Stimulated activated CD8-positive, alpha-beta memory T cell treated with anti-CD3 and anti-CD28 coated beads, Interleukin-12 subunit alpha, Interleukin-12 subunit beta, amount 100 ng/mL, for 24 hours (primary cell): ENCODE results near the gene BAZ1B.
A peak's percentile ranks its signal among the peaks of the same experiment; 100 is the strongest.
"Not testable (repeated sequence)": the region's sequence is repeated elsewhere in the genome, so short reads cannot be mapped to it uniquely, and the experiment has no call there.

Experiments
- DNase-seq: peaks from one replicate; pipeline ENCODE4 v3.0.0-alpha.2; 2020; ENCODE audit errors: extremely low read depth

Gene BAZ1B

GRCh38 chr7:73522105-73522872 lies at the start of gene BAZ1B:
TSS of gene BAZ1B (minus strand) at chr7:73522293. CDS start at chr7:73521933, 360 bp downstream.
- peak; percentile 96 for DNase-seq

- no peak for DNase-seq
These were observed 48.9 kb upstream of the BAZ1B start for GRCh38 chr7:73570977-73571376.

DNA sequence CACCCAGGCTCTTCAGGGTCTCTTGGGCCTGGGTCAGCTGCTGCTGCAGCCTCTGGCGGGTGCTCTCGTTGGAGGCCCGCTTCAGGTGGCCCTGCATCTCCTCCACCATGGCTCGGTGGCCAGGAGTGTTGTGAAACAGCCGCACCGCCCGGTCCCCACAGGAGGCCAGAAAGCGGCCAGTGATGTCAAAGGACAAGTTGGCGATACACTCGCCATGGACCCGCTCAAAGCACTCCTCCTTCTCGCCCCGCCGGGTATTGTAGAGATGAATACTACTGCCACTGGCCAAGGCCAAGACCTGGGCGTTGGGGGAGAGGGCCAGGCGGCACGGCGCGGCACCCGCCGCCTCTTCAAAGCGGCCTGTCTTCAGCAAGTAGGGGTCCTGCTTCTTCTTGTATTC lies 48.4 kb upstream of the BAZ1B start:
- no peak for DNase-seq

DNA sequence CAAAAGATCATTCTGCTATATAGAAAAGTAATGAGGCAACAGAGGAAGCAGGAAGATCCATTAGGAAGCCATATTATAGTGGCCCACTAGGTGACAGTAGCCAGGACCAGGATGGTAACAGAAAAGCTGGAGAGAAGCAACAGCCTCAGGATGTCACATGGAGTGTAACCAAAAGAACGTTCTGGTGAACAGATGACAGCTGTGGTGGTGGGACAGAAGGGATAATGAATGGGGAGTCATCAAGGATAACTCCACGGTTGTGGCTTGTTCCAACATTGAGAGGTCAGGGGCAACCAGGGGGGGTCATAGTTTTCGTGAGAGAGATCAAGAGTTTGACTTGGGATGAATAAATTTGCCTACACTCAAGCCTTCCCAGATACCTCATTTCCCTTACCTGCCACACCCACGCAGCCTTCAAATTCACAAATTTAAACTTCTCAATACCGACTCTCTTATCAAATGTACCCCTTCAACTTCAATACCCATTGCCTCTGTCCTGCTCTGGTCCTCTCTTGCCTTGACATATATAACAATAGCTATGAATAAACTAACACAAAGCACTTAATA lies 47.0 kb upstream of the BAZ1B start:
- DNase-seq, result no peak

GRCh38 chr7:73567846-73568685 lies 46.0 kb upstream of the BAZ1B start:
- DNase-seq, result no peak

DNA sequence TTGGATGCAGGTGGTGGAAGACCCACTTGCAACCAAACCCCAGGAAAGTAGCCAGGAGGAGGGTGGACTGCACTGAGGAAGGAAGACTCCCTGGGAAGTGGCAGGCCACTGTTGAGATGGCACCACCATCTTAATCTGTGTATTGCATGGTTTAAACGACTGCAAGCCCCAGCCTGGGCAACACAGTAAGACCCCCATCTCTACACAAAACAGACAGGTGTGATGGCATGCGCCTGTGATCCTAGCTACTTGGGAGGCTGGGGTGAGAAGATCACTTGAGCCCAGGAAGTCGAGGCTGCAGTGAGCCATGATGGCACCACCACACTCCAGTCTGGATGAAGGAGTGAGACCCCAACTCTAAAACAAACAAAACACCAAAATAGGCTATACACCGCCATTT lies 45.0 kb upstream of the BAZ1B start:
- no peak for DNase-seq

DNA sequence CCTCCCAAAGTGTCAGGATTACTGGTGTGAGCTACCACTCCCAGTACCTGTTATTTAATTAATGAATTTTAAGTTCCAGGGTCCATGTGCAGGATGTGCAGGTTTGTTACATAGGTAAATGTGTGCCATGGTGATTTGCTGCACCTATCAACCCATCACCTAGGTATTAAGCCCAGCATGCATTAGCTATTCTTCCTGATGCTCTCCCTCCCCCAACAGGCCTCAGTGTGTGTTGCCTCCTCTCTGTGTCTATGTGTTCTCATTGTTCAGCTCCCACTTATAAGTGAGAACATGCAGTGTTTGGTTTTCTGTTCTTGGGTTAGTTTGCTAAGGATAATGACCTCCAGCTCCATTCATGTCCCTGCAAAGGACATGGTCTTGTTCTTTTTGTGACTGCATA lies 44.3 kb upstream of the BAZ1B start:
- DNase-seq, result not testable (repeated sequence)

DNA sequence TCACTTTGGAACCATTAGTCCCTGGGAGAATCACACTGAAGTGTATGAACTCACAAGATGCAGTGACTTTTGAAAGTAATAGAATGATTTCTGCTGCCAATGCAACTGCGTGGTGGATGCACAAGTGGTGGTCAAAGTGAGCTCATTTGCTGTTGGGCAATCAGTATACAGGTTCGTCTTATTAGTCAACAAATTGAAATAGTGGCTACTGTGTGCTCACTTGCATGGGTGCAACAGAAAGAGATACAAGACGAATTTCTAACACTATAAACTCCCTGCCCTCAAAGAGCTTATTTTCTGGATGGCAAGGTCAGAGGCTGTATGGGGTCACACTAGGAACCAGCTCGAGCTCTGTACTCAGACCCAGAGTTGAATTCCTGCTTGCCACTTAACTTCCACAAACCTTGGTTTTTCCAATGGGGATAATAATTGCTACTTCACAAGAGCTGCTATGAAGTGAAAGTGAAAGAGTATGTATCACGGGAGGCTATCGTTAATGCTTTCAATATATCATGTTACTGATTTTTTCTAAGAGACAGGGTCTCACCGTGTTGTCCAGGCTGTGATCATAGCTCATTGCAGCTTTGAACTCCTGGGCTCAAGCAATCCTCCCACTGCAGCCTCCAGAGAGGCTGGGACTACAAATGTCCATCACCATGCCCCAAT lies 43.7 kb upstream of the BAZ1B start:
- DNase-seq, result no peak

- no peak for DNase-seq
These were observed 38.2 kb upstream of the BAZ1B start for GRCh38 chr7:73560109-73560835.

DNA sequence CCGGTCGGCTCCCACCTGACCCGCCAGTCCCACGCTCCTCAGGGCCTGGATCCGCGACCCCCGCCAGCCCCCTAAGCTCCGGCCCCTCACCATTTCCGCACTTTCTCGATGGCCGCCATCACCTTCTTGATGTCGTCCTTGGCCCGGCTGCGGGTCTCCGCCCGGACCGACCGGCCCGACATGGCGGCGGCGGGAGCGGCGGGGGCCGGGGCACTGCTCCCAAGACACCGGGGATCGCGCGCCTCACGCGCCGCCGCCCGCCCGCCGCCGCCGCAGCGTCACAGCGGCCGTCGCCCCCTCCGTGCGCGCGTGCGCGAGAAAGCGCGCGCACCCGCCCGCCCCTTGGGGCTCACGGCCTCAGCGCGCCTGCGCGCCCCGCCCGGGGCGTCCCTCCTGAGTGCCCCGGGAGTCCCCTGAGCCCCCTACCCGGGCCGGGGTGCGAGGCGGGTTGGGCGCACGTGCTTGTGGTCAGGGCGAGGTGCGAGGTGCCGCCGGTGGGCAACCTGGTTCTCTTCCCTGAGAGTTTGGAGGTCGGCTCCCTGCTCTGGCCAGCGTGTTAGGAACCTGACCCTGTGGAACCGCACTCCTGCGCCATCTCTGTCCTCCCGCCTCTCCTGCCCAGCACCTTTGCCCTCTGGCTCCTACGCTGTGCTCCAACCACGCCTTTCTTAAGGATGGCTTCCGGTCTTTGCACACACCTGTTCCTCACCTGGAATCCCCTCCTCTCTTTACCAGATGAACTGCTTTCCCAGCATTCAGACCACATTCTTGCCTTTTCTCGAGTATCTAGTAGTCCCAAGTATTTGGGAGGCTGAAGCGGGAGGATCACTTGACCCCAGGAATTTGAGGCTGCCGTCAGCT lies 35.5 kb upstream of the BAZ1B start, which contains the start of gene BCL7B:
Gene BCL7B, minus strand, starts transcription at position 294 of the 861 bp plus-strand sequence. Its CDS starts 112 bp downstream, at position 182.
- DNase-seq, result peak; percentile 35

- peak; percentile 78 for DNase-seq
These were observed 35.0 kb upstream of the BAZ1B start for GRCh38 chr7:73557108-73557396.

DNA sequence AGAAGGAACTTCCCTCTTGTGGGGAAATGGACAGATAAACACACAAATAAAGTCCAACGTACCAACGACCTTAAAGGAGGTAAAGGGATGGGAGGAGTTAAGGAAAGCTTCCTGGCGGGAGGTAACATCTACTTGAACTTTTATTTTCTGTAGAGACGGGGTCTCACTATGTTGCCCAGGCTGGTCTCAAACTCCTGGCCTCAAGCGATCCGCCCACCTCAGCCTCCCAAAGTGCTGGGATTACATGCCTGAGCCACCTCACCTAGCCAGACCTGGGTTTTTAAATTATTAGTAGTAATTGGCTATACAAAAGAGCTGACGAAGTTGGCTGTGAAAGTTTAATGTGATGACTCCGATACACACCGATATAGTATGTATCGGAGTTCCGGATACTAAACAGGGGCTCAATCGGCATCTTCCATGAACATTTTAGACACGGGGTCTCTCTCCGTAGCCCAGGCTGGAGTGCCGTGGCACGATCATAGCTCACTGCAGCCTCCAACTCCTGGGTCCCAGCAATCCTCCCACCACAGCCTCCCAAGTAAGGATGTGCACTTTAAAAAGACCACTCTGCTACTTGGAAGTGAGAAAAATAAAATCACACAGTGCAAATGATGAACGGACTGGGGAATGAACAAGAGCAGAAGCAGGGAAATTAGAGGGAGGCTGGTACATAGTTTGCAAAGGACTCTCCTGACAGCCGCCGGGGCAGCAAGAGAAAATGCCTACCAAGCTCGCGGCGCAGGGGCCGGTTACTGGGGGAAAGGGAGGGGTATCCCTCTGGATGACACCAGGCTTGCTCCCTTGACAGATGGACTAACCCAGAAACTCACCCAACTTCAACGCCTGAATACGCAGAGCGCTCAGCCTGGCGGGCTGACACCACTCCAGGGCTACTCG lies 34.4 kb upstream of the BAZ1B start:
- DNase-seq, result no peak

GRCh38 chr7:73555411-73555982 lies 33.4 kb upstream of the BAZ1B start:
- DNase-seq, result no peak

DNA sequence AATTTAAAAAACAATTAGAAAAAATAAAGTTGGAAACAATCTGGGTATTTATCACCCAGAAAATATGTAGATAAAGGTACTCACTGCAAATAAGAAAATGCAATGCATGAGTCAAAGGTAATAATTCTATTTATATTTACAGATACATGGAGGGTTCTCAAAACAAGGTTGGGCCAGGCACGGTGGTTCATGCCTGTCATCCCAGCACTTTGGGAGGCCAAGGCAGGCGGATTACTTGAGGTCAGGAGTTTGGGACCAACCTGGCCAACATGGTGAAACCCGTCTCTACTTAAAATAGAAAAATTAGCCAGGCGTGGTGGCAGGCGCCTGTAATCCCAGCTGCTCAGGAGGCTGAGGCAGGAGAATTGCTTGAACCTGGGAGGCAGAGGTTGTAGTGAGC lies 28.0 kb upstream of the BAZ1B start:
- not testable (repeated sequence) for DNase-seq

GRCh38 chr7:73549176-73549575 lies 27.1 kb upstream of the BAZ1B start:
- no peak for DNase-seq

DNA sequence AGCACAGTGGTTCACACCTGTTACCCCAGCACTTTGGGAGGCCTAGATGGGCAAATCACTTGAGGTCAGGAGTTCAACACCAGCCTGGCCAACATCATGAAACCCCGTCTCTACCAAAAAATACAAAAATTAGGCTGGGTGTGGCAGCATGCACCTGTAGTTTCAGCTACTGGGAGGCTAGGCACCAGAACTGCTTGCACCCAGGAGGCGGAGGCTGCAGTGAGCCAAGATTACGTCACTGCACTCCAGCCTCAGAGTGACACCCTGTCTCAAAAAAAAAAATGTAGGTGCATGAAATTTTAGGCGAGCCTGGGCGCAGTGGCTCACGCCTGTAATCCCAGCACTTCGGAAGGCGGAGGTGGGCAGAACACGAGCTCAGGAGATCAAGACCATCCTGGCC lies 25.7 kb upstream of the BAZ1B start:
- DNase-seq, result no peak

DNA sequence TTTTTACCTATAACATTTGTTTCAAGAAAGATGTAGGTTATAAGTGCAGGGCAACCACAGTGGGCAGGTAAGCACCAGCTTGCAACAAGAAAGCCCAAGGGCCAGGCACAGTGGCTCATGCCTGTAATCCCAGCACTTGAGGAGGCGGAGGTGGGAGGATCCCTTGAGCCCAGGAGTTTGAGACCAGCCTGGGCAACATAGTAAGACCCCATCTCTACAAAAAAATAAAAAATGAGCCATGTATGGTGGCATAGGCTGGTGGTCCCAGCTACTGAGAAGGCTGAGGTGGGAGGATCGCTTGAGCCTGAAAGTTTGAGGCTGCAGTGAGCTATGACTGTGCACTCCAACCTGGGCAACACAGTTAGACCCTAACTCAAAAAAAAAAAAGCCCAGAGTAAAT lies 22.6 kb upstream of the BAZ1B start:
- no peak for DNase-seq

DNA sequence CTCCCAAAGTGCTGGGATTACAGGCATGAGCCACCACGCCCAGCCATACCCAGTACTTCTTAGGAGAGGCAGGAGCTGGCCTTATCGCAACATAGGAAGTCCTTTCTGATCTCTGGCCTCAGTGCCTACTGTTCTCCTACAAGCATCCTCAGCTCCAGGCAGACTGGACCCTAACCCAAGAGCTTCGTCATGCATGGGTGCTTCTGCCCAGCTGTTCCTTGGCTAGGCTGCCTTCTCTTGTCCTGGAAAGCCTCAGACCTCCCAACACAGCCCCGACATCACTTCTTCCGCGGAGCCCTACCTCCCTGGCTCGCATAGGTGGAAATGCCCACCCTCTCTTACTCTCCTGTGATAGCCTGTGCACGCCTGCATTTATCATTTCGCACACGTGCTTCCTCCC lies 19.6 kb upstream of the BAZ1B start:
- no peak for DNase-seq

DNA sequence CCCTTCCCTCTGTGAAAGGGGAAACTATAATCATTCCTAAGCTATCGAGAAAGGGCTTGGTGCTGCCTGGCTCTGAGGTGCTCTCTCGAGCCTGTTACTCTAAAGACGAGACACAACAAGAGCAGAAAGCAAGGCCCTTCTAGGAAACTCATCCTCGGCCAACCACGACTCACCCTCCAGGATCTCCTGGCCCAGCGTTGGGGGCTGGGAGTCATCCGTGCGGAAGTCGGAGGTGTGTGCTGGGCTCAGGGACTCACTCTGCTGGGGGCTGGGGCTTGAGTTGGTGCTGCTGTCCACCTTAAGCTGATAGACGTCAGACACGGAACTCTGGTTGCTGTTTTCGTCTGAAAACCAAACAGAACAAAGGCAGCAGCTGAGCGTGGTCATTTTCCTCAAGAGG lies 17.6 kb upstream of the BAZ1B start:
- DNase-seq, result no peak
